Stimulated activated naive CD8-positive, alpha-beta T cell treated with anti-CD3 and anti-CD28 coated beads, Interleukin-15, Interleukin-2, amounts not matched to agents 100 ng/mL and 50 ng/mL, for 24 hours (primary cell): Measurements from ENCODE around the gene PLEKHD1.

Experiments used
- H3K27ac Mint-ChIP-seq: one replicate; pipeline ENCODE4 v1.8.0; 2021; ENCODE audit warnings: mild to moderate bottlenecking, mixed read lengths
- H3K27me3 Mint-ChIP-seq: one replicate; pipeline ENCODE4 v1.8.0; 2021; ENCODE audit warnings: mixed read lengths
- H3K36me3 Mint-ChIP-seq: one replicate; pipeline ENCODE4 v1.8.0; 2021; ENCODE audit warnings: low read depth, mixed read lengths
- H3K4me1 Mint-ChIP-seq: one replicate; pipeline ENCODE4 v1.8.0; 2021; ENCODE audit warnings: low read depth, mixed read lengths
- H3K4me3 Mint-ChIP-seq: one replicate; pipeline ENCODE4 v1.8.0; 2021; ENCODE audit warnings: mild to moderate bottlenecking, mixed read lengths
- H3K9me3 Mint-ChIP-seq: one replicate; pipeline ENCODE4 v1.8.0; 2021; ENCODE audit warnings: mixed read lengths

Gene PLEKHD1

DNA sequence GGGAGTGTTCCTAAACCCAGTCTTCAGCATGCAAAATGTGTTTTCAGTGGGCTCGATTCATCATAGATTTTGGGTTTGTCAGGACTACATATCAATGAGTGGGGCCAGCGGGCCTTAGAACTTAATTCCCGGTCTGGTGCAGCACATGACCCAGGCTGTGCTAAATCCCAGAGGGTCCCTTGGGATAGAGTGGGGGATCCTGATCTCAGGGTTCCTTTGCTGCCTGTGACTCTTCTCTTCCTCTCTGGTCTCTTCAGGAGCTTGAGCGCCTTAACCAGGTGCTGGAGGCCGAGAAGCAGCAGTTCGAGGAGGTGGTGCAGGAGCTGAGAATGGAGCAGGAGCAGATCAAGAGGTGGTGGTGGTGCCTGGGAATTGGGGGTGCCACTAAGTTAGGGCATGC is 37.5 kb downstream of the PLEKHD1 start:
- no peaks in the 10 kb centered on the region for H3K9me3 Mint-ChIP-seq
- no peaks in the 10 kb centered on the region for H3K36me3 Mint-ChIP-seq
- no peak overlapping the region for H3K27ac Mint-ChIP-seq
- peaks cover 8% of the 10 kb centered on the region for H3K27me3 Mint-ChIP-seq
- H3K4me3 Mint-ChIP-seq: no peak overlapping the region
- H3K4me1 Mint-ChIP-seq: no peaks in the 10 kb centered on the region

DNA sequence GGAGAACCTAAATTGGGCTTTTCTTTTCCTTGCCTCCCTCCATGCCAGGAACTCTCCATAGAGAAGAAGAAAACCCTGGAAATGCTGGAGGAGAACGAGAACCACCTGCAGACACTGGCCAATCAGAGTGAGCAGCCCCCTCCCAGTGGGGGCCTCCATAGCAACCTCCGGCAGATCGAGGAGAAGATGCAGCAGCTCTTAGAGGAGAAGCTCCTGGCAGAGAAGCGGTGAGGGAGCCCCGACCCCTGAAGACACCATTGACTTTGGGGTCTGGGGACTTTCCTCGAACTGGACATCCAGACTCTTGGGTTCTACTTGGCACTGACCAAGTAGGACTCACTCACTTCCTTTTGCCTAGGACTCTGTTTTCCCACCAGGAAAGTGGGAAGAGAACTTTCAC is 41.4 kb downstream of the PLEKHD1 start:
- no peaks in the 10 kb centered on the region for H3K36me3 Mint-ChIP-seq
- peaks cover 6% of the 10 kb centered on the region for H3K27me3 Mint-ChIP-seq
- H3K4me1 Mint-ChIP-seq: no peaks in the 10 kb centered on the region
- no peak overlapping the region for H3K27ac Mint-ChIP-seq
- no peak overlapping the region for H3K4me3 Mint-ChIP-seq
- no peaks in the 10 kb centered on the region for H3K9me3 Mint-ChIP-seq

- Mint-ChIP-seq H3K4me3 (no peak overlapping the region), H3K27me3 (peaks cover 10% of the 10 kb centered on the region), H3K27ac (no peak overlapping the region), H3K4me1 (no peaks in the 10 kb centered on the region), H3K9me3 (no peaks in the 10 kb centered on the region), H3K36me3 (no peaks in the 10 kb centered on the region)
Observed at GRCh38 chr14:69527635-69528034, 43.1 kb downstream of the PLEKHD1 start.

- no peak overlapping the region for H3K4me3 Mint-ChIP-seq
Observed at GRCh38 chr14:69528143-69528542, 43.6 kb downstream of the PLEKHD1 start.

DNA sequence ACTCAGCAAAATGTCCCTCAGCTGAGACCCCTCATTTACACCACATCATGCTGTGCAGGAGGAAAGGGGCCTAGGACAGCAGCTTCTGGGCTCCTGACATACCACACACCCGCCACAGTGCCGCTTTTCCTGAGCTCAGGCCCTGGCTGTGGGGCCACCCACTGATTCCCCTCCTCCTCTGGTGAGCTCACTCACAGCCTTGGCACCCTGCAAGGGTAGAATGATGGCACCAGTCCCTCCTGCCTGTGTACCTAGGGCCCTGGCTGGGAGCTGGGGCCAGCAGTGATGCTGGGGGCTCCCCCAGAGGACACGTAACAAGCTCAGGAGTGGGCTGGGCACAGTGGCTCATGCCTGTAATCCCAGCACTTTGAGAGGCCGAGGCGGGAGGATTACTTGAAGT is 44.4 kb downstream of the PLEKHD1 start:
- Mint-ChIP-seq H3K9me3 (no peaks in the 10 kb centered on the region), H3K27me3 (peaks cover 14% of the 10 kb centered on the region), H3K27ac (no peak overlapping the region), H3K36me3 (no peaks in the 10 kb centered on the region), H3K4me1 (no peaks in the 10 kb centered on the region), H3K4me3 (no peak overlapping the region)

More at GRCh38 chr14:69528143-69528542, 43.6 kb downstream of the PLEKHD1 start:
- Mint-ChIP-seq H3K27ac (no peak overlapping the region), H3K27me3 (peaks cover 11% of the 10 kb centered on the region), H3K4me1 (no peaks in the 10 kb centered on the region), H3K9me3 (no peaks in the 10 kb centered on the region), H3K36me3 (no peaks in the 10 kb centered on the region)

DNA sequence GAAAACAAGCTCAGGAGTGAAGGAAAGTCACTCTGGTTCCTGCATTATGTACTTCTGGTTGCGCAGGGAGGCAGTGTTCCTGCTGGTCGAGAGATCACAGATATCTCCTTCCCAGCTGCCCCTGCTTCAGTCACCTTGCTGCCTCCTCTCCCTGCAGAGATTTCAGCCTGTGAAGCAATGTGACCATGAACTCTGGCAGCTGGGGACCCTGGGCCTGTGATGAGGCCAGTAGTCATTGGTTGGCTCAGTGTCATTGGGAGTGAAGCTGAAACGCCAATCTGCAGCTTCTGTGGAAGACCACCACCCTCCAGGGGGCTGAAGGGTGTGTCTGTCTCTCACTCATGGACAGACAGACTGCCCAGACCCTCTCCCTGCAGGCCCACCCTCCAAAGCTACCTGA is 45.0 kb downstream of the PLEKHD1 start:
- Mint-ChIP-seq H3K4me3 (no peak overlapping the region), H3K27me3 (peaks cover 14% of the 10 kb centered on the region), H3K36me3 (no peaks in the 10 kb centered on the region), H3K4me1 (no peaks in the 10 kb centered on the region), H3K9me3 (no peaks in the 10 kb centered on the region), H3K27ac (no peak overlapping the region)

DNA sequence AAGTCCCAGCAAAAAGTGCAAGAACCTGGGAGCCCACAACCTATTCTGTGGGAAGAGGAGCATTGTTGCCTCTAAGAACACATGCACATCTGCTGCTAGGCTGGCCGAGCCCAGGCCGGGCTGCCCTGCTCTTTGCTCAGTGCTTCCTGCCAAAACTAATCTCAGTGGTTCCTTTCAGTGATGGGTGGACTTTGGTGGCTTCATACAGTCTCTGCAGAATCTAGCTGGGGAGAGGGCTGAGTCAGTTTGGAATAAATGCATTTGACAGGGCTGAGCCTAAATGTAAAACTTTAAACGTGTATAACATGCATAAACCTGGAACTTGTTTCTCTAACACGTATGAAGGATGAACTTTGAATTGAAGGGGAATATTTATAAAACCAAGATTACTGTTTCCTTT is 45.6 kb downstream of the PLEKHD1 start:
- Mint-ChIP-seq H3K27me3 (peaks cover 19% of the 10 kb centered on the region), H3K36me3 (no peaks in the 10 kb centered on the region), H3K9me3 (no peaks in the 10 kb centered on the region), H3K4me1 (no peaks in the 10 kb centered on the region), H3K27ac (no peak overlapping the region), H3K4me3 (no peak overlapping the region)

DNA sequence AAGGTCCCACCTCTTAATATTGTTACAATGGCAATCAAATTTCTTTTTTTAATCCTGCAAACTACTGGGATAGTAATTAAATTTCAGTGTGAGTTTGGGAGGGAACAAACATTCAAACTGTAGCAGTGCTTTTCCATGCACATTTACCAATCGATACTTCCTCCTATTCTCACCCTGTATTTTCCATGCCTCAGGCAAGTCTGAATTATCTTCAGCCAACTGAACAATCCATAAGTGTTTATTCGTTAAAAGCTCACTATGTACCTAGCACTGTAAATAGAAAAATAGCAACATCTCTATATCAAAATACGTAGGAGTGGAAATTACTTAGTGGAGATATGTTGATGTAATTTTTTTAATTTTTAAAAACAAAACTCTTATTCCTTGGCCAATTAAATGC is 46.6 kb downstream of the PLEKHD1 start:
- Mint-ChIP-seq H3K4me3 (no peak overlapping the region), H3K36me3 (no peaks in the 10 kb centered on the region)

GRCh38 chr14:69532561-69533340 is 48.2 kb downstream of the PLEKHD1 start:
- no peaks in the 10 kb centered on the region for H3K36me3 Mint-ChIP-seq
- H3K27ac Mint-ChIP-seq: no peak overlapping the region
- no peaks in the 10 kb centered on the region for H3K9me3 Mint-ChIP-seq
- H3K27me3 Mint-ChIP-seq: peaks cover 31% of the 10 kb centered on the region
- no peak overlapping the region for H3K4me3 Mint-ChIP-seq
- H3K4me1 Mint-ChIP-seq: no peaks in the 10 kb centered on the region

More for the DNA sequence above, 46.6 kb downstream of the PLEKHD1 start:
- Mint-ChIP-seq H3K27ac (no peak overlapping the region), H3K9me3 (no peaks in the 10 kb centered on the region), H3K4me1 (no peaks in the 10 kb centered on the region), H3K27me3 (peaks cover 27% of the 10 kb centered on the region)

- H3K27me3 Mint-ChIP-seq: peaks cover 38% of the 10 kb centered on the region
- H3K9me3 Mint-ChIP-seq: no peaks in the 10 kb centered on the region
- H3K4me1 Mint-ChIP-seq: no peaks in the 10 kb centered on the region
- no peak overlapping the region for H3K4me3 Mint-ChIP-seq
- no peaks in the 10 kb centered on the region for H3K36me3 Mint-ChIP-seq
- H3K27ac Mint-ChIP-seq: no peak overlapping the region
Observed at GRCh38 chr14:69535230-69535848, 50.8 kb downstream of the PLEKHD1 start.

GRCh38 chr14:69536971-69537370 is 52.4 kb downstream of the PLEKHD1 start:
- Mint-ChIP-seq H3K27ac (no peak overlapping the region), H3K4me1 (no peaks in the 10 kb centered on the region), H3K27me3 (peaks cover 34% of the 10 kb centered on the region), H3K36me3 (no peaks in the 10 kb centered on the region), H3K9me3 (no peaks in the 10 kb centered on the region), H3K4me3 (no peak overlapping the region)

DNA sequence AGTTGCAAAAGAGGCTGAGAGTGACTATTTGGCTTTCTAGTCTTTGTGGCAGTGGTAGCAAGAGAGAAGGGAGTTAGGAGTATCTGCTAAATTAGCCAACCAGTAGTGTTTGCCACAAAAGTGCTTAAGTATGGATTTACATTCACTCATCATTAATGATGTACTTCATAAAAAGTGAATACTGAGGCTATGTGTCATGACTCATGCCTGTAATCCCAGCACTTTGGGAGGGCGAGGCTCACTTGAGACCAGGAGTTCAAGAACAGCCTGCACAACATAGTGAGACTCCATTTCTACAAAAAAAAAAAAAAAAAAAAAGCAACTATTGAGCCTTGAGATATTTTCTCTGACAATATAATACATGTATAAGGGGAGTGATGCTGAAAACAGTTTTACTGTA is 53.4 kb downstream of the PLEKHD1 start:
- H3K27ac Mint-ChIP-seq: no peak overlapping the region
- no peak overlapping the region for H3K4me3 Mint-ChIP-seq
- H3K4me1 Mint-ChIP-seq: no peaks in the 10 kb centered on the region
- H3K27me3 Mint-ChIP-seq: peaks cover 35% of the 10 kb centered on the region
- H3K36me3 Mint-ChIP-seq: no peaks in the 10 kb centered on the region
- no peaks in the 10 kb centered on the region for H3K9me3 Mint-ChIP-seq

GRCh38 chr14:69538766-69539165 is 54.2 kb downstream of the PLEKHD1 start:
- Mint-ChIP-seq H3K27me3 (peaks cover 37% of the 10 kb centered on the region), H3K9me3 (no peaks in the 10 kb centered on the region), H3K27ac (no peak overlapping the region), H3K36me3 (no peaks in the 10 kb centered on the region), H3K4me1 (peaks cover 5% of the 10 kb centered on the region), H3K4me3 (no peak overlapping the region)

GRCh38 chr14:69539631-69540410 is 55.3 kb downstream of the PLEKHD1 start:
- H3K27me3 Mint-ChIP-seq: peaks cover 42% of the 10 kb centered on the region
- H3K36me3 Mint-ChIP-seq: no peaks in the 10 kb centered on the region
- peaks cover 12% of the 10 kb centered on the region for H3K4me1 Mint-ChIP-seq
- no peak overlapping the region for H3K27ac Mint-ChIP-seq
- no peaks in the 10 kb centered on the region for H3K9me3 Mint-ChIP-seq
- no peak overlapping the region for H3K4me3 Mint-ChIP-seq

DNA sequence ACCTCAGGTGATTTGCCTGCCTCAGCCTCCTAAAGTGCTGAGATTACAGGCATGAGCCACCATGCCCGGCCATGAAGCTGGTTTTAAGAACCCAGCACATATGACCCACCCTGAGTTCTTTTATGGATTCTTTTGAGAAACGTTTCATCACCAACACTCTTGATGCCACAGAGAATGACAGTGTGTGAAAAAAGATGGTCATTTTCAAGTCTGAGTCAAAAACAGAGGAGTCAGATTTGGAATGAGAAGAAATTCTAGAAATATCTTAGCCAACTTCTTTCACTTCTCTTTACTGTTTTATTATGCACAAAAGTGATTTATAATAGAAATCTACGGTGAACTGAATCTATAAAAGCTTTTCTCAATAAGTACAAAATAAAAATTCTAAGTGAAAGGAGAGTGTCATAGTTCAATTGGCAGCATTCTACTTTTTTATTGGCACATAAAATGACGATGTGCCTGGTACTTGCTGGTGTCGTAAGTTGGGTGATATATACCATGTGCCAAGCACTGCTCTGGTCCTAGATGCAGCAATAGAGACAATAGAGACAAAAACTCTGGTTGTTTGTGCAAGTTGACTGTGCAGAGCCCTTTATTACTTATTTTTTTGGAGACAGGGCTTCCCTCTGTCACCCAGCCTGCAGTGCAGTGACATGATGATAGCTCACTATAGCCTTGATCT is 56.3 kb downstream of the PLEKHD1 start:
- Mint-ChIP-seq H3K4me1 (peaks cover 12% of the 10 kb centered on the region), H3K27ac (no peak overlapping the region), H3K9me3 (no peaks in the 10 kb centered on the region), H3K4me3 (no peak overlapping the region), H3K27me3 (peaks cover 34% of the 10 kb centered on the region), H3K36me3 (no peaks in the 10 kb centered on the region)
